HepG2 (cell line): ENCODE measurements around the gene CELF4. TPM values are rescaled to one million over a fixed set of nuclear protein-coding genes. Genes with fewer than 3 reads are reported as not detected.
A peak's percentile ranks its signal among the peaks of the same experiment; 100 is the strongest.

Experiments
- ATAC-seq: fragments of 200-7000 bp; cut with Tn5 transposase; 3 replicates; pipeline ENCODE4 v1.9.1; 2020; ENCODE audit warnings: mild to moderate bottlenecking, moderate library complexity
- BruUV-seq: library from RNA; stranded (reverse); fragments of 400-500 nt; replicated peaks from 2 replicates; lab custom pipeline; 2021; lab: Mats Ljungman, UMichigan
- CTCF ChIA-PET: fragments of 300-600 bp; formaldehyde crosslinking; extraction: SDS; loops from one replicate; lab custom pipeline; 2021; ENCODE audit warnings: low total read pairs, inconsistent platforms, low intra/inter-chr PET ratio; lab: Yijun Ruan, JAX
- POLR2A ChIA-PET: fragments of 350-600 bp; sonication (Branson Sonifier 250); formaldehyde crosslinking; loops from one replicate; lab custom pipeline; 2020; ENCODE audit warnings: antibody characterized with exemption, inconsistent platforms; lab: Yijun Ruan, JAX
- DNase-seq: peaks from one replicate; pipeline ENCODE4 v3.0.0-alpha.2; 2015; ENCODE audit warnings: low spot score
- FAIRE-seq: peaks from 3 replicates; lab custom pipeline; 2011; peaks lifted over from hg19 to GRCh38; lab: Jason Lieb, UNC
- H2AFZ ChIP-seq: one replicate; pipeline ENCODE4 v1.6.1; 2011; ENCODE audit warnings: low read length, inconsistent platforms
- H3K27ac ChIP-seq: fragments of 300-600 bp; 3 replicates; pipeline ENCODE4 v1.8.0; 2011; ENCODE audit warnings: mixed run types, mild to moderate bottlenecking, mixed read lengths, low read length, inconsistent platforms; ENCODE audit not compliant: insufficient read depth; ENCODE audit errors: extremely low read length
- H3K27me3 ChIP-seq, 2 experiments: fragments of 200-600 bp in 1 of 2; 2 replicates in 1 of 2; 3 replicates in 1 of 2; pipeline versions ENCODE4 v1.6.0 to v1.8.0; 2011; ENCODE audit warnings: low read length in 2 of 2, mild to moderate bottlenecking in 2 of 2, moderate library complexity in 2 of 2, inconsistent platforms in 1 of 2; ENCODE audit not compliant: insufficient read depth in 2 of 2, control insufficient read depth in 1 of 2
- H3K36me3 ChIP-seq, 2 experiments: fragments of 200-600 bp in 1 of 2; replicated peaks in 1 of 2; 2 replicates in 1 of 2; 3 replicates in 1 of 2; pipeline versions ENCODE4 v1.5.1 to v1.8.0; 2011; ENCODE audit warnings: low read length in 2 of 2, inconsistent platforms in 1 of 2; ENCODE audit not compliant: insufficient read depth in 2 of 2, control insufficient read depth in 1 of 2
- H3K4me1 ChIP-seq: 2 replicates; pipeline ENCODE4 v1.5.1; 2012; ENCODE audit warnings: low read length, inconsistent platforms; ENCODE audit not compliant: insufficient read depth
- H3K4me2 ChIP-seq: 2 replicates; pipeline ENCODE4 v1.6.0; 2011; ENCODE audit warnings: low read depth, low read length, inconsistent platforms
- H3K4me3 ChIP-seq, 3 experiments: fragments of 200-600 bp in 1 of 3; sonication (generic), shearing (Covaris generic) in 1 of 3; replicated peaks in 1 of 3; 2 replicates each; pipeline ENCODE4 v1.5.1; 2011 to 2016; ENCODE audit warnings: low read length in 3 of 3, inconsistent platforms in 2 of 3, low read depth in 2 of 3, mild to moderate bottlenecking in 2 of 3, control low read depth in 1 of 3, mixed read lengths in 1 of 3; ENCODE audit not compliant: insufficient read depth in 1 of 3
- H3K79me2 ChIP-seq: one replicate; pipeline ENCODE4 v1.6.1; 2011; ENCODE audit warnings: low read length, inconsistent platforms; ENCODE audit not compliant: insufficient read depth
- H3K9ac ChIP-seq: 2 replicates; pipeline ENCODE4 v1.6.0; 2011; ENCODE audit warnings: mild to moderate bottlenecking, low read depth, low read length, inconsistent platforms; ENCODE audit not compliant: insufficient read depth
- H3K9me3 ChIP-seq: 2 replicates; pipeline ENCODE4 v1.5.1; 2012; ENCODE audit warnings: mild to moderate bottlenecking, low read length
- H4K20me1 ChIP-seq: 2 replicates; pipeline ENCODE4 v1.6.0; 2011; ENCODE audit warnings: inconsistent platforms, mild to moderate bottlenecking, low read length, moderate library complexity; ENCODE audit not compliant: insufficient read depth
- ARNTL ChIP-seq: sonication (generic); formaldehyde crosslinking; IDR thresholded peaks from 2 replicates; pipeline ENCODE4 v1.4.0; 2020; ENCODE audit warnings: mild to moderate bottlenecking, missing genetic modification reagents
- BHLHE40 ChIP-seq: IDR thresholded peaks from 2 replicates; pipeline ENCODE4 v1.6.1; 2011; ENCODE audit warnings: low read length, improper control_type of control experiment
- CTCF ChIP-seq: sonication (generic); formaldehyde crosslinking; IDR thresholded peaks from 2 replicates; pipeline ENCODE4 v1.5.0; 2020; ENCODE audit warnings: mild to moderate bottlenecking, missing genetic modification reagents, moderate library complexity
- HNF4G ChIP-seq, 2 experiments: sonication (generic) in 1 of 2; formaldehyde crosslinking in 1 of 2; IDR thresholded peaks; 2 replicates each; pipeline versions ENCODE4 v1.4.0 to v1.6.1; 2011 to 2020; ENCODE audit warnings: borderline replicate concordance in 2 of 2, low read depth in 2 of 2, mild to moderate bottlenecking in 2 of 2, low read length in 1 of 2, missing genetic modification reagents in 1 of 2, moderate library complexity in 1 of 2
- MAX ChIP-seq: IDR thresholded peaks from 2 replicates; pipeline ENCODE4 v1.6.1; 2012; ENCODE audit warnings: inconsistent platforms
- MNT ChIP-seq: fragments of 450-650 bp; IDR thresholded peaks from 2 replicates; pipeline ENCODE4 v1.6.1; 2016
- MYC ChIP-seq: sonication (generic); formaldehyde crosslinking; IDR thresholded peaks from 2 replicates; pipeline ENCODE4 v1.9.0; 2021; ENCODE audit warnings: missing genetic modification reagents, borderline replicate concordance
- SIN3A ChIP-seq: IDR thresholded peaks from 2 replicates; pipeline ENCODE4 v1.6.1; 2011; ENCODE audit warnings: low read depth, mild to moderate bottlenecking, control low read depth, low read length, borderline replicate concordance
- STAG1 ChIP-seq: sonication (generic); formaldehyde crosslinking; IDR thresholded peaks from 2 replicates; pipeline ENCODE4 v1.4.0; 2020; ENCODE audit warnings: missing genetic modification reagents
- ZBTB14 ChIP-seq: sonication (generic); formaldehyde crosslinking; IDR thresholded peaks from 2 replicates; pipeline ENCODE4 v1.4.0; 2020; ENCODE audit warnings: missing genetic modification reagents
- ZBTB43 ChIP-seq: sonication (generic); formaldehyde crosslinking; conservative IDR thresholded peaks from 2 replicates; pipeline ENCODE4 v1.4.0; 2020; ENCODE audit warnings: missing genetic modification reagents
- ZXDC ChIP-seq: sonication (generic); formaldehyde crosslinking; IDR thresholded peaks from 2 replicates; pipeline ENCODE4 v1.5.0; 2020; ENCODE audit warnings: mild to moderate bottlenecking, missing genetic modification reagents
- WGBS: methylation state at CpG from one replicate; pipeline ENCODE4 v1.1.6; 2017; ENCODE audit warnings: low lambda C conversion rate; 5-methylcytosine and 5-hydroxymethylcytosine counted together
- in situ Hi-C: cut with HindIII; loops from 2 replicates; pipeline ENCODE4 v1.10.0; 2017; ENCODE audit warnings: low pct_unique_long_range_greater_than_20kb; ENCODE audit not compliant: extremely low pct_ligation_motif_present
- intact Hi-C: fragments of 100-400 bp; cut with micrococcal nuclease; formaldehyde crosslinking; loops from one replicate; pipeline ENCODE4 v1.10.0; 2022; ENCODE audit not compliant: unreplicated experiment
- polyA plus RNA-seq, 8 experiments: library from polyadenylated mRNA; depleted of rRNA in 3 of 8; stranded (reverse) in 7 of 8; unstranded in 1 of 8; fragments of >200 nt; fragmentation: Illumina TruSeq in 4 of 8; extraction: Trizol in 4 of 8; gene quantifications; 2 replicates each; pipeline versions ENCODE4 v1.2.1 to v1.2.3, GENCODE V29; 2011 to 2016; ENCODE audit warnings: low read depth in 4 of 8, missing spikeins in 1 of 8, mixed read lengths in 1 of 8; ENCODE audit not compliant: insufficient read depth in 1 of 8
- total RNA-seq, 5 experiments: library from RNA; depleted of rRNA; stranded (reverse); fragments of >200 nt; fragmentation: Illumina TruSeq; extraction: Trizol; gene quantifications; 2 replicates each; pipeline ENCODE4 v1.2.3, GENCODE V29; 2016; ENCODE audit warnings: low read depth in 1 of 5

The CELF4 gene
- total and polyA plus RNA-seq, 2 of the 13 experiments (the other 11 are each of a cell fraction or from before 2014, with no cell fraction given) = not detected

GRCh38 chr18:37582261-37582660, 16.7 kb upstream of the CELF4 start (continued):
- no peak for TF ChIP-seq ZXDC (CRISPR knock-in tag)

GRCh38 chr18:37578886-37579513, 13.4 kb upstream of the CELF4 start:
- no peaks in the 10 kb centered on the region for H3K9me3 ChIP-seq
- 2% methylated on average over 14 of the region's 14 CpGs for WGBS
- no peak overlapping the region for H3K9ac ChIP-seq
- H3K79me2 ChIP-seq = no peaks in the 10 kb centered on the region
- TF ChIP-seq MYC = 0 out of 2 replicates have a peak, but pooled peaks have one; percentile 40
- TF ChIP-seq MNT = peak; percentile 80
- TF ChIP-seq ARNTL (CRISPR knock-in tag) = peak; percentile 76; the same call in 1 of the 2 replicates
- TF ChIP-seq CTCF = 0 out of 2 replicates have a peak, but pooled peaks have one; percentile 26
- TF ChIP-seq MAX = peak; percentile 54; the same call in 1 of the 2 replicates
- no peak for TF ChIP-seq HNF4G (IDR thresholded peaks at IDR 0.05; ENCODE audit: borderline replicate concordance, low read depth, low read length)
- no peak for TF ChIP-seq HNF4G (CRISPR knock-in tag; IDR thresholded peaks at IDR 0.05; ENCODE audit: borderline replicate concordance, low read depth)
- TF ChIP-seq ZBTB14 (CRISPR knock-in tag) = peak; percentile 29; the same call in 1 of the 2 replicates
- TF ChIP-seq SIN3A = no peak
- peak; percentile 87 for TF ChIP-seq BHLHE40
- peak; percentile 16; the same call in 1 of the 2 replicates for TF ChIP-seq STAG1 (CRISPR knock-in tag)
- 0 out of 2 replicates have a peak, but pooled peaks have one; percentile 38 for TF ChIP-seq ZBTB43 (CRISPR knock-in tag)
- in situ Hi-C loops (no loop called here), intact Hi-C loops (no loop called here)
- no TSS peak for BruUV-seq
- no peak overlapping the region for H3K4me2 ChIP-seq
- ChIA-PET CTCF (no interaction called here), POLR2A (no interaction called here)
- no peak overlapping the region for H3K27ac ChIP-seq
- H4K20me1 ChIP-seq = no peaks in the 10 kb centered on the region
- no peak overlapping the region for H2AFZ ChIP-seq
- FAIRE-seq (no peak), ATAC-seq (peak; percentile 87), DNase-seq (peak; percentile 18)
- peaks cover 0 to 8% of the 10 kb centered on the region in 2 experiments; a peak in 3 of 5 replicates for H3K27me3 ChIP-seq
- no peaks in the 10 kb centered on the region for H3K4me1 ChIP-seq
- no peak overlapping the region for H3K4me3 ChIP-seq
- no peaks in the 10 kb centered on the region for H3K36me3 ChIP-seq
